ENCODE measurements around the gene ABO.

Gene ABO

DNA sequence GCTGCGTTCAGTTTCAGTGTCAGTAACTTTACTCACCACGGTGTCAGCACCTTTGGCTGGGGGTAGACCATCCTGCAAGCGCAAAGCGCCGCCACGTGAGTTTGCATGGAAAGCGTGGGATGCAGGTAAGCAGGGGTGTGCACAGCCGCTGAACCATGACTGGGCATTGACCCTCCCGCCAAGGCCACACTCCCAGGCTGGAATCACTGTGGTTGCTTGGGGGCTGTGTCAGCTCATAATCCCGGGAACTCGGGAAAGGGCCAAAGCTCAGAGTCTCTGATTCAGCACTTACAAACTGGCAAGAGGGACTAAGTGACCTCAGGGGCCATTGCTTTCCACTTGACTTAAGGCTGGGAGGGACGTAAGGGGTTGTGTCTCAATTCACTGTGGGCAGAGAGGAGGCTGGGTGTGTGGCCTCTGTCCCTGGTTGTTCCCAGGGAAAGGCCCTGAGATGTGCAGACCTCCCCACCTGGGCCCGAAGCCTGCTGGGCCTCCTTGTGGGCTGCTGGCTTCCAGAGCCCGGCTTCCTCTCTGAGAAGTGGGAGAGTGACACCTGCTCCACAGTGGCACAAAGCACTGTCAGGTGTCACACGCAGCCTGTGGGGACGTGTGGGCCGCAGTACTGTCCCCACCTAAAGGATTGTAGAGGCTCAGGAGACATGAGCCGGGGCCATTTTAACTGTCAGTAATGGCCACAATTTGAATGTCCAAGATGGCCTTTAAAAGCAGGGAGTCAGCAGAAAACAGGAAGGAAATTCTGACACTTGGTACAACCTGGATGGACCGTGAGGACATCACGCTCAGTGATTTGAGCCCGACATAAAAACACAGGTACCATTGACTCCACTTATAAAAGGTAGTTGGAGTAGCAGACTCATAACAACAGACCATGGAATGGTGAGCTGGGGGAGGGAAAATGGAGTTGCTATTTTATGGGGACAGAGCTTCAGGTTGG, 16.7 kb downstream of the ABO start:
- TF ChIP-seq, protein P1, sequence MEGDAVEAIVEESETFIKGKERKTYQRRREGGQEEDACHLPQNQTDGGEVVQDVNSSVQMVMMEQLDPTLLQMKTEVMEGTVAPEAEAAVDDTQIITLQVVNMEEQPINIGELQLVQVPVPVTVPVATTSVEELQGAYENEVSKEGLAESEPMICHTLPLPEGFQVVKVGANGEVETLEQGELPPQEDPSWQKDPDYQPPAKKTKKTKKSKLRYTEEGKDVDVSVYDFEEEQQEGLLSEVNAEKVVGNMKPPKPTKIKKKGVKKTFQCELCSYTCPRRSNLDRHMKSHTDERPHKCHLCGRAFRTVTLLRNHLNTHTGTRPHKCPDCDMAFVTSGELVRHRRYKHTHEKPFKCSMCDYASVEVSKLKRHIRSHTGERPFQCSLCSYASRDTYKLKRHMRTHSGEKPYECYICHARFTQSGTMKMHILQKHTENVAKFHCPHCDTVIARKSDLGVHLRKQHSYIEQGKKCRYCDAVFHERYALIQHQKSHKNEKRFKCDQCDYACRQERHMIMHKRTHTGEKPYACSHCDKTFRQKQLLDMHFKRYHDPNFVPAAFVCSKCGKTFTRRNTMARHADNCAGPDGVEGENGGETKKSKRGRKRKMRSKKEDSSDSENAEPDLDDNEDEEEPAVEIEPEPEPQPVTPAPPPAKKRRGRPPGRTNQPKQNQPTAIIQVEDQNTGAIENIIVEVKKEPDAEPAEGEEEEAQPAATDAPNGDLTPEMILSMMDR (IDR thresholded peaks at IDR 0.05; ENCODE audit: extremely low read depth, missing control alignments) = no peak
- DNase-seq (ENCODE audit: low spot score) = no peak

DNA sequence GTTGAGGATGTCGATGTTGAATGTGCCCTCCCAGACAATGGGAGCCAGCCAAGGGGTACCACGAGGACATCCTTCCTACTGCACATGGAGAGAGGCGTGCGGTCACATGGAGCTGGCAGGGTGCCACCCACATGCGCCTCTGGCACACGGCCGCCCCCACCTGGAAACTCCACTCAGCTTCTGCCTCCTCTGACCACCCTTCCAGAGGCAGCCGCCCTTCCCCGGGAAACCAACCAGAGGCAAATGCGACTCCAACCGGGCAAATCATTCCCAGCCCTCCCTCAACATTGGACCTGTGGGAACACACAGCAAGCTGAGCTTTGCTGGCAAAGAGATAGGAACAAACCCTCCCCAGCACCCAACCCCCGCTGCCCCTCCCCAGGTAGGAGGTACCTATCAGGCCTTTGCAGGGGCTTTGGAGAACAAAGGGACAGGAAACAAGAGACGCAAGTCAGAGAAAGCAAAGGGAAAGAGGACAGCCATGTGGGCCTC, 17.5 kb downstream of the ABO start:
- DNase-seq (ENCODE audit: low spot score) = no peak
- TF ChIP-seq, protein P1 (IDR thresholded peaks at IDR 0.05; ENCODE audit: extremely low read depth, missing control alignments) = no peak

DNA sequence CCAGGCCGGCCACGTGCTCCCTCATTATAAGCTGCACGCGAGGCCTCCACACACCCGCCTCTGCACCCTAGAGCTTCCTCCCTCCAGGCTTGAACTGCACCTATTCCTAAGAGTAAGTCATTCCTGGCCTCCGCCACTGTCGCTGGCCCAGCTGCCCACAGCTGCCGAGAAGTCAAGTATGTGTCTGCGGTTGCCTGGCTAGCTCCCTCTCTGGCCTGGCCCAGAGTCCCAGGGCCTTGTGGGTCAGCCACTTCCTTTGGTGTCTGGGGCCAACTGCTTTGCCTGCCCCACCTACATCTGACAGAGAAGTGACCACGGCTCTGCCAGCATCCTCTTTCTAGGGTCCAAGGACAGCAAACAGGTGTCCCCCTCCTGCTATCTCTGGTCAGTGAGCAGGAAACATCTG, 18.3 kb downstream of the ABO start:
- TF ChIP-seq, protein P1 (IDR thresholded peaks at IDR 0.05; ENCODE audit: extremely low read depth, missing control alignments) = no peak
- no peak for DNase-seq (ENCODE audit: low spot score)

DNA sequence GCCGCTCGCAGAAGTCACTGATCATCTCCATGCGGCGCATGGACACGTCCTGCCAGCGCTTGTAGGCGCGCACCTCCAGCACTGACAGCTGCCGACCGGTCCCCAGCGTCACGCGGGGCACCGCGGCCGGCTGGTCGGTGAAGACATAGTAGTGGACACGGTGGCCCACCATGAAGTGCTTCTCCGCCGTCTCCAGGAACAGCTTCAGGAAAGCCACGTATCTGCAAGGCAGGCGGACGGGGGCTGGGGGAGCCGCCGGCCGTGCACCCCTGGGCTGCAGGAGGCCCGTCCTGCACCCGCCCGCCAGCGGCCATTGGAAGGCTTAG, 18.9 kb downstream of the ABO start:
- TF ChIP-seq, protein P1 (IDR thresholded peaks at IDR 0.05; ENCODE audit: extremely low read depth, missing control alignments) = no peak
- DNase-seq (ENCODE audit: low spot score) = no peak

DNA sequence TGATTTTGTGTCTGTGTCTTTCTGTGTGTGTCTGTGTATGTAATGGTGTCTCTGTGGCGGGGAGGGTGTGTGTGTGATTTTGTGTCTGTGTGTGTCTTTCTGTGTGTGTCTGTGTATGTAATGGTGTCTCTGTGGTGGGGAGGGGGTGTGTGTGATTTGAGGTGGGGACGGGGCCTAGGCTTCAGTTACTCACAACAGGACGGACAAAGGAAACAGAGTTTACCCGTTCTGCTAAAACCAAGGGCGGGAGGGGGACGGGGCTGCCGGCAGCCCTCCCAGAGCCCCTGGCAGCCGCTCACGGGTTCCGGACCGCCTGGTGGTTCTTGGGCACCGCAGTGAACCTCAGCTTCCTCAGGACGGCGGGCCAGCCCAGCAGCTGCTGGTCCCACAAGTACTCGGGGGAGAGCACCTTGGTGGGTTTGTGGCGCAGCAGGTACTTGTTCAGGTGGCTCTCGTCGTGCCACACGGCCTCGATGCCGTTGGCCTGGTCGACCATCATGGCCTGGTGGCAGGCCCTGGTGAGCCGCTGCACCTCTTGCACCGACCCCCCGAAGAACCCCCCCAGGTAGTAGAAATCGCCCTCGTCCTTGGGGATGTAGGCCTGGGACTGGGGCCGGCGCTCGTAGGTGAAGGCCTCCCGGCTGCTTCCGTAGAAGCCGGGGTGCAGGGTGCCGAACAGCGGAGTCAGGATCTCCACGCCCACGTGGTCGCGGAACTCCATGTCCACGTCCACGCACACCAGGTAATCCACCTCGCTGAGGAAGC, 19.4 kb downstream of the ABO start:
- TF ChIP-seq, protein P1 (IDR thresholded peaks at IDR 0.05; ENCODE audit: extremely low read depth, missing control alignments) = no peak
- DNase-seq (ENCODE audit: low spot score) = no peak

DNA sequence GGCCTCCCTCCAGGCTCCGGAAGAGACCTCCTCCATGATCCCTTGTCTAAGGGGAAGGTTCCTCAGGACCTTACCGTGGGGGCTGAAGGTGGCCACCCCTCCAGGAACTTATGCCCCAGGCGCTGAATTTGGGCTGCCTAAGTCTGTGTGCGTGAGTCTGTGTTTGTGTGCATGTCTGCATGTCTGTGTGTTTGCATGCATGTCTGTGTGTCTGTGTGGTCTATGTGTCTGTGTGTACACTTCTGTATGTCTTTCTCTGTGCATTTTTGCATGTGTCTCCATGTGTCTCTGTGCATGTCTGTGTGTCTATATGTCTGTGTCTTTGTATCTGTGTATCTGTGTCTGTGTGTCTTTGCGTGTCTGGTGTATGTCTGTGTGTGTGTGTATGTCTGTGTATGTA, 20.5 kb downstream of the ABO start:
- TF ChIP-seq, protein P1 (IDR thresholded peaks at IDR 0.05; ENCODE audit: extremely low read depth, missing control alignments) = no peak
- DNase-seq (ENCODE audit: low spot score) = no peak

DNA sequence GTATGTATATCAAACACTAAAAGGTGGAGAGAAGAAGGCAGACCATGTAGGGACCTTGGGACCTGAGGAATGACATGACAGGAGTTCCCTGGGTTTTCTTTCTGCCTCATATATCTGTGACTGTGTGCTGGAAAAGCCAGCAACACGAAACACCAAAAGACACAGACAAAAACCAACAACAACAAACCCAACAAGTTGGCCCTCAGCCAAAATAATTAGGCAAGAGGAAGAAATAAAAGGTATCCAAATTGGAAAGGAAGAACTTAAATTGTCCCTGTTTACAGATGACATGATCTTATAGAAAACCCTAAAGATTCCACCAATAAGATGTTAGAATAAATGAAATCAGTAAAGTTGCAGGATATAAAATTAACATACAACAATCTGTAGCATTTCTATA, 21.7 kb downstream of the ABO start:
- DNase-seq (ENCODE audit: low spot score) = no peak
- TF ChIP-seq, protein P1 (IDR thresholded peaks at IDR 0.05; ENCODE audit: extremely low read depth, missing control alignments) = no peak
